A673 (cell line): ENCODE results near the gene CD276. TPM values are rescaled to one million over a fixed set of nuclear protein-coding genes. Genes with fewer than 3 reads are reported as not detected.

Source experiments
- BruUV-seq: library from RNA; stranded (reverse); fragments of 400-500 nt; replicated peaks from 2 replicates; lab custom pipeline; 2021; lab: Mats Ljungman, UMichigan
- CTCF ChIA-PET: fragments of 300-600 bp; sonication (Branson Sonifier 250); formaldehyde crosslinking; loops from one replicate; lab custom pipeline; 2022; ENCODE audit warnings: antibody characterized with exemption; lab: Charles Lee
- POLR2A ChIA-PET: fragments of 300-600 bp; sonication (Branson Sonifier 250); formaldehyde crosslinking; loops from one replicate; lab custom pipeline; 2022; ENCODE audit warnings: antibody characterized with exemption; ENCODE audit not compliant: low non-redundant PET; lab: Charles Lee
- DNase-seq: peaks from one replicate; pipeline ENCODE4 v3.0.0-alpha.2; 2015; ENCODE audit warnings: low spot score
- H3K27ac ChIP-seq: fragments of 200-600 bp; sonication (generic); 2 replicates; pipeline ENCODE4 v1.5.1; 2016; ENCODE audit warnings: mixed run types, low read depth, mild to moderate bottlenecking, mixed read lengths, antibody characterized with exemption, low read length; ENCODE audit not compliant: poor library complexity, severe bottlenecking
- H3K27me3 ChIP-seq: fragments of 200-600 bp; sonication (generic); replicated peaks from 2 replicates; pipeline ENCODE4 v1.6.1; 2017; ENCODE audit warnings: mixed run types, low read depth, mild to moderate bottlenecking, mixed read lengths, antibody characterized with exemption, low read length; ENCODE audit not compliant: insufficient read depth, poor library complexity
- H3K36me3 ChIP-seq: fragments of 200-600 bp; sonication (generic); 2 replicates; pipeline ENCODE4 v1.6.1; 2016; ENCODE audit warnings: mixed run types, mild to moderate bottlenecking, mixed read lengths, antibody characterized with exemption, low read length; ENCODE audit not compliant: insufficient read depth, poor library complexity, severe bottlenecking
- H3K4me1 ChIP-seq: fragments of 200-600 bp; sonication (generic); 2 replicates; pipeline ENCODE4 v1.6.1; 2017; ENCODE audit warnings: mixed run types, mild to moderate bottlenecking, mixed read lengths, antibody characterized with exemption, low read length; ENCODE audit not compliant: insufficient read depth, poor library complexity, severe bottlenecking
- H3K4me3 ChIP-seq: fragments of 200-600 bp; sonication (generic); 2 replicates; pipeline ENCODE4 v1.5.1; 2016; ENCODE audit warnings: low read depth, mixed run types, mild to moderate bottlenecking, mixed read lengths, low read length; ENCODE audit not compliant: poor library complexity, severe bottlenecking
- H3K9me3 ChIP-seq: fragments of 200-600 bp; sonication (generic); 2 replicates; pipeline ENCODE4 v1.6.1; 2016; ENCODE audit warnings: mixed run types, low read depth, mild to moderate bottlenecking, mixed read lengths, antibody characterized with exemption, low read length; ENCODE audit not compliant: poor library complexity, severe bottlenecking
- CTCF ChIP-seq: fragments of 300-800, 200-600 bp; sonication (generic); conservative IDR thresholded peaks from 2 replicates; pipeline ENCODE4 v1.5.1; 2017; ENCODE audit warnings: low read depth, mild to moderate bottlenecking, antibody characterized with exemption, low read length, moderate library complexity, mixed read lengths
- EZH2 ChIP-seq: fragments of 200-600 bp; sonication (generic); IDR thresholded peaks from 2 replicates; pipeline ENCODE4 v1.6.1; 2017; ENCODE audit warnings: borderline replicate concordance, low read depth, mild to moderate bottlenecking, mixed read lengths, antibody characterized with exemption, low read length; ENCODE audit not compliant: poor library complexity, severe bottlenecking
- intact Hi-C: fragments of 100-400 bp; cut with micrococcal nuclease; formaldehyde crosslinking; loops from one replicate; pipeline ENCODE4 v1.10.0; 2022; ENCODE audit not compliant: unreplicated experiment
- total RNA-seq: library from RNA; stranded (reverse); gene quantifications from 2 replicates; pipeline ENCODE4 v1.2.3, GENCODE V29; 2021

The CD276 gene
- total RNA-seq, 1 experiment from 2014 or later, result 71.4 TPM

DNA sequence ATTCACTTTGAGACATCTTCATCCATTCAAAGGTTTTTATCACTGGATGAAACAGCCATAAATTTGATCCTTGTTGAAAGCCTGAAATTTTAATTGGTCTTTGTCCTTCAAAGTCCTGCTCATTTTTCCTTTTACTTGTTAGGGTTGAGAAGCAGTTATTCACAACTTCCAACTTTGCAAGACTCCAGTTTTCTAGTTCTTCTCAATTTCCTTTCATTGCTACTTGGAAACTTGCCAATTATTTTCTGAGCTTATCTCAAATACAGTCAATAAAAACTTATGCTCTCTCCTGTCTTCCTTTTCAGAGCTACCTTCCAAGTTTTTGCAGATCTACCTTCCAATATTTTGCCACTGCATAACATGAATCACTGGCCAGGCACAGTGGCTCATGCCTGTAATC, 23.7 kb upstream of the CD276 start:
- Histone ChIP-seq H3K4me1 (no peaks in the 10 kb centered on the region), H3K27ac (no peak overlapping the region), H3K9me3 (no peaks in the 10 kb centered on the region), H3K27me3 (no peaks in the 10 kb centered on the region), H3K4me3 (no peak overlapping the region), H3K36me3 (no peaks in the 10 kb centered on the region)
- CTCF ChIA-PET, result interaction anchor here (0.6 kb wide), 1 partner anchor 119 kb away, joined by 3 read pairs; no protein-coding TSS in a partner anchor
- no peak for TF ChIP-seq CTCF
- TF ChIP-seq EZH2, result no peak
- DNase-seq, result no peak
- no TSS peak for BruUV-seq
- POLR2A ChIA-PET, result no interaction called here
- intact Hi-C loops, result no loop called here

DNA sequence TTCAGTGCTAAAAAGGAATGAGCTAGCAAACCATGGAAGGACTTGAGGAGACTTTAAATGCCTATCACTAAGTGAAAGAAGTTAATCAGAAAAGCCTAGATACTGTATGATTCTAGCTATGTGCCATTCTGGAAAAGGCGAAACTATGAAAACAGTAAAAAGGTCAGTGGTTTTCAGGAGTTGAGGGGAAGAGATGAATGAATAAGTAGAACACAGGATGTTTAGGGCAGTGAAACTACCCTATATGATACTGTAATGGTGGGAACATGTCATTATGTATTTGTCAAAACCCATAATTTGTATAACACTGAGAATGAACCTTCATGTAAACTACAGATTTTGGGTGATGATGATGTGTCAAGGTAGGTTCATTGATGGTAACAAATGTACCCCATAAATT, 9.6 kb upstream of the CD276 start:
- ChIA-PET POLR2A (no interaction called here), CTCF (no interaction called here)
- H3K36me3 ChIP-seq, result no peaks in the 10 kb centered on the region
- H3K4me3 ChIP-seq, result no peak overlapping the region
- intact Hi-C loops, result no loop called here
- DNase-seq, result no peak
- no peaks in the 10 kb centered on the region for H3K27me3 ChIP-seq
- H3K27ac ChIP-seq, result no peak overlapping the region
- no TSS peak for BruUV-seq
- no peaks in the 10 kb centered on the region for H3K9me3 ChIP-seq
- H3K4me1 ChIP-seq, result no peaks in the 10 kb centered on the region
- no peak for TF ChIP-seq EZH2
- TF ChIP-seq CTCF, result no peak

GRCh38 chr15:73677146-73677607, 7.0 kb upstream of the CD276 start:
- H3K4me1 ChIP-seq, result no peaks in the 10 kb centered on the region
- ChIA-PET CTCF (interaction anchor here (0.6 to 3.9 kb wide), 5 partner anchors 12 to 117 kb away, joined by 3 to 38 read pairs (median 8); no protein-coding TSS in a partner anchor), POLR2A (no interaction called here)
- no peak overlapping the region for H3K27ac ChIP-seq
- H3K9me3 ChIP-seq, result no peaks in the 10 kb centered on the region
- DNase-seq, result peak; percentile 70
- no peaks in the 10 kb centered on the region for H3K36me3 ChIP-seq
- intact Hi-C loops, result loop anchor here (1.0 kb wide), 1 partner anchor 23 kb away; no protein-coding TSS in a partner anchor
- peak; percentile 86 for TF ChIP-seq CTCF
- TF ChIP-seq EZH2, result no peak
- H3K27me3 ChIP-seq, result no peaks in the 10 kb centered on the region
- no peak overlapping the region for H3K4me3 ChIP-seq
- no TSS peak for BruUV-seq
